GM12801 (cell line): Measurements from ENCODE around the gene MIEF2.

Experiments
- CTCF ChIP-seq: IDR thresholded peaks from one replicate; pipeline ENCODE4 v1.5.1; 2011; ENCODE audit warnings: control low read depth; ENCODE audit not compliant: insufficient read length; ENCODE audit errors: extremely low read depth

The MIEF2 gene

GRCh38 chr17:18315961-18316360, 55.5 kb downstream of the MIEF2 start:
- no peak for TF ChIP-seq CTCF
